Upper lobe of left lung (tissue), 6 donors: Measurements from ENCODE around the gene TAS2R13. TPM values are rescaled to one million over a fixed set of nuclear protein-coding genes. Genes with fewer than 3 reads are reported as not detected.
A peak's percentile ranks its signal among the peaks of the same experiment; 100 is the strongest.

Experiments
- ATAC-seq, 2 donors: fragments of 200-7000 bp; cut with Tn5 transposase; one replicate each; pipeline ENCODE4 v1.9.1; 2022; ENCODE audit warnings: mild to moderate bottlenecking in 2 of 2, moderate library complexity in 2 of 2; ENCODE audit not compliant: low FRiP score in 2 of 2
- DNase-seq, 2 donors: peaks; one replicate each; pipeline ENCODE4 v3.0.0-alpha.2; 2019 to 2020
- H3K27ac ChIP-seq, 4 donors: fragments of 200-600 bp; sonication (generic); one replicate each; pipeline ENCODE4 v1.5.1; 2016 to 2019
- H3K27me3 ChIP-seq, 4 donors: fragments of 200-600 bp; sonication (generic); one replicate each; pipeline ENCODE4 v1.5.1; 2017 to 2019
- H3K36me3 ChIP-seq, 4 donors: fragments of 200-600 bp; sonication (generic); one replicate each; pipeline ENCODE4 v1.5.1; 2016 to 2019
- H3K4me1 ChIP-seq, 4 donors: fragments of 200-600 bp; sonication (generic); one replicate each; pipeline ENCODE4 v1.5.1; 2018 to 2019
- H3K4me3 ChIP-seq, 4 donors: fragments of 200-600 bp; sonication (generic); one replicate each; pipeline ENCODE4 v1.5.1; 2017 to 2019; ENCODE audit warnings: mild to moderate bottlenecking in 2 of 4, moderate library complexity in 1 of 4
- H3K9me3 ChIP-seq, 4 donors: fragments of 200-600 bp; sonication (generic); one replicate each; pipeline ENCODE4 v1.5.1; 2018 to 2019
- CTCF ChIP-seq, 6 experiments: fragments of 450-650 bp in 4 of 6; fragments of 200-600 bp in 2 of 6; sonication (generic) in 2 of 6; IDR thresholded peaks; one replicate each; pipeline ENCODE4 v1.5.1; 2016 to 2019; ENCODE audit warnings: antibody characterized with exemption in 6 of 6
- EP300 ChIP-seq, 4 donors: sonication (generic); formaldehyde crosslinking; IDR thresholded peaks; one replicate each; pipeline ENCODE4 v1.5.1; 2017; ENCODE audit warnings: antibody characterized with exemption in 4 of 4, control low read depth in 2 of 4
- POLR2A ChIP-seq, 4 donors: fragments of 450-650 bp; IDR thresholded peaks; one replicate each; pipeline ENCODE4 v1.5.1; 2016 to 2017; ENCODE audit warnings: antibody characterized with exemption in 4 of 4, mild to moderate bottlenecking in 2 of 4
- POLR2AphosphoS5 ChIP-seq, 2 donors: sonication (generic); formaldehyde crosslinking; IDR thresholded peaks; one replicate each; pipeline ENCODE4 v1.5.1; 2017; ENCODE audit warnings: antibody characterized with exemption in 2 of 2
- WGBS, 2 donors: methylation state at CpG; one replicate each; pipeline ENCODE4 v1.1.5; 2017 to 2018; 5-methylcytosine and 5-hydroxymethylcytosine counted together
- total RNA-seq, 6 donors: library from RNA; depleted of rRNA in 4 of 6; stranded (reverse); fragments of >200 nt in 4 of 6; gene quantifications; one replicate each; pipeline versions ENCODE4 v1.1.0 to v1.2.1, GENCODE V29; 2016 to 2021
- donor health status: DM: no; HTN: no; CAD: no; lungs with moderate emphysema.
- donor health status: DM: no; HTN: yes; CAD: no; lungs with severe emphysema.

TAS2R13 gene
- total RNA-seq: 1 to 10 TPM in 4 of 6 donors, under 1 TPM in 2; 0.61 to 6.8 (median 2.5) TPM

GRCh38 chr12:10909462-10909861 lies at the start of gene TAS2R13:
Gene TAS2R13, minus strand, starts transcription at chr12:10909562. Its CDS starts 264 bp downstream, at chr12:10909298.
- WGBS, 2 donors: 86 to 95% methylated on average over 1 of the region's 1 CpG
- H3K4me1 ChIP-seq: no peaks in the 10 kb centered on the region
- peaks cover 2 to 12% (median 4%) of the 10 kb centered on the region in 4 donors for H3K9me3 ChIP-seq
- H3K27ac ChIP-seq: no peak within 1 kb of the TSS
- TF ChIP-seq POLR2AphosphoS5 (IDR thresholded peaks at IDR 0.05) (no peak), EP300 (IDR thresholded peaks at IDR 0.05) (no peak), POLR2A (IDR thresholded peaks at IDR 0.05) (no peak), CTCF (IDR thresholded peaks at IDR 0.05) (no peak)
- DNase-seq (no peak), ATAC-seq (no peak)
- peaks cover 0 to 3% (median 0%) of the 10 kb centered on the region in 4 donors for H3K36me3 ChIP-seq
- no peak within 1 kb of the TSS for H3K4me3 ChIP-seq
- no peaks in the 10 kb centered on the region for H3K27me3 ChIP-seq

- no peaks in the 10 kb centered on the region for H3K36me3 ChIP-seq
- H3K9me3 ChIP-seq: no peaks in the 10 kb centered on the region
- no peak for ATAC-seq
- TF ChIP-seq POLR2AphosphoS5 (IDR thresholded peaks at IDR 0.05): no peak
- TF ChIP-seq CTCF (IDR thresholded peaks at IDR 0.05): no peak
- no peak for TF ChIP-seq POLR2A (IDR thresholded peaks at IDR 0.05)
- TF ChIP-seq EP300 (IDR thresholded peaks at IDR 0.05): no peak
- DNase-seq: no peak
- no peaks in the 10 kb centered on the region for H3K4me1 ChIP-seq
- no peak overlapping the region for H3K4me3 ChIP-seq
- no peaks in the 10 kb centered on the region for H3K27me3 ChIP-seq
- H3K27ac ChIP-seq: no peak overlapping the region
Measured at GRCh38 chr12:10957741-10958140, 48.4 kb upstream of the TAS2R13 start.

GRCh38 chr12:10956085-10956484 lies 46.7 kb upstream of the TAS2R13 start:
- Histone ChIP-seq H3K27me3 (no peaks in the 10 kb centered on the region), H3K36me3 (no peaks in the 10 kb centered on the region), H3K4me3 (no peak overlapping the region), H3K4me1 (no peaks in the 10 kb centered on the region), H3K27ac (no peak overlapping the region), H3K9me3 (no peaks in the 10 kb centered on the region)
- TF ChIP-seq EP300 (IDR thresholded peaks at IDR 0.05) (no peak), CTCF (IDR thresholded peaks at IDR 0.05) (no peak), POLR2A (IDR thresholded peaks at IDR 0.05) (no peak), POLR2AphosphoS5 (IDR thresholded peaks at IDR 0.05) (no peak)
- no peak for DNase-seq
- ATAC-seq: no peak

GRCh38 chr12:10952645-10953044 lies 43.3 kb upstream of the TAS2R13 start:
- no peak overlapping the region for H3K27ac ChIP-seq
- DNase-seq (peak in 1 of 2 donors; percentile 12), ATAC-seq (no peak)
- no peaks in the 10 kb centered on the region for H3K4me1 ChIP-seq
- no peaks in the 10 kb centered on the region for H3K36me3 ChIP-seq
- TF ChIP-seq EP300 (IDR thresholded peaks at IDR 0.05): no peak
- no peak for TF ChIP-seq POLR2A (IDR thresholded peaks at IDR 0.05)
- no peak for TF ChIP-seq POLR2AphosphoS5 (IDR thresholded peaks at IDR 0.05)
- no peak for TF ChIP-seq CTCF (IDR thresholded peaks at IDR 0.05)
- 99 to 100% methylated on average over 4 of the region's 4 CpGs for WGBS, 2 donors
- no peaks in the 10 kb centered on the region for H3K9me3 ChIP-seq
- H3K4me3 ChIP-seq: no peak overlapping the region
- H3K27me3 ChIP-seq: no peaks in the 10 kb centered on the region

GRCh38 chr12:10943167-10943566 lies 33.8 kb upstream of the TAS2R13 start:
- H3K9me3 ChIP-seq: no peaks in the 10 kb centered on the region
- H3K4me1 ChIP-seq: no peaks in the 10 kb centered on the region
- no peaks in the 10 kb centered on the region for H3K27me3 ChIP-seq
- ATAC-seq (no peak), DNase-seq (no peak)
- no peak overlapping the region for H3K27ac ChIP-seq
- H3K4me3 ChIP-seq: no peak overlapping the region
- H3K36me3 ChIP-seq: no peaks in the 10 kb centered on the region
- TF ChIP-seq CTCF (IDR thresholded peaks at IDR 0.05) (no peak), POLR2AphosphoS5 (IDR thresholded peaks at IDR 0.05) (no peak), EP300 (IDR thresholded peaks at IDR 0.05) (no peak), POLR2A (IDR thresholded peaks at IDR 0.05) (no peak)
- WGBS, 2 donors: 94 to 97% methylated on average over 2 of the region's 2 CpGs
